H9 (cell line): ENCODE results near the gene MRPL27. TPM values are rescaled to one million over a fixed set of nuclear protein-coding genes. Genes with fewer than 3 reads are reported as not detected.

Experiments
- DNase-seq: peaks from one replicate; pipeline ENCODE4 v3.0.0-alpha.2; 2017
- H2AFZ ChIP-seq: one replicate; pipeline ENCODE4 v1.6.1; 2013; ENCODE audit warnings: mild to moderate bottlenecking, low read length, control low read depth, moderate library complexity
- H2AK5ac ChIP-seq: 2 replicates; pipeline ENCODE4 v1.6.1; 2013; ENCODE audit warnings: low read length, control low read depth, mixed read lengths; ENCODE audit not compliant: insufficient read length
- H2BK120ac ChIP-seq: one replicate; pipeline ENCODE4 v1.6.1; 2013; ENCODE audit warnings: low read depth, mild to moderate bottlenecking, low read length, control low read depth, inconsistent platforms; ENCODE audit not compliant: poor library complexity, severe bottlenecking
- H2BK12ac ChIP-seq: 2 replicates; pipeline ENCODE4 v1.6.1; 2013; ENCODE audit warnings: low read length, control low read depth, mixed read lengths, low read depth; ENCODE audit not compliant: insufficient read length
- H2BK15ac ChIP-seq: 2 replicates; pipeline ENCODE4 v1.6.1; 2013; ENCODE audit warnings: low read depth, low read length, control low read depth
- H2BK20ac ChIP-seq: one replicate; pipeline ENCODE4 v1.6.1; 2013; ENCODE audit warnings: low read depth, mild to moderate bottlenecking, low read length, control low read depth, inconsistent platforms; ENCODE audit not compliant: poor library complexity, severe bottlenecking
- H2BK5ac ChIP-seq: 2 replicates; pipeline ENCODE4 v1.6.1; 2013; ENCODE audit warnings: low read length, control low read depth, mixed read lengths; ENCODE audit not compliant: insufficient read length
- H3K14ac ChIP-seq: 2 replicates; pipeline ENCODE4 v1.6.1; 2013; ENCODE audit warnings: low read length, control low read depth; ENCODE audit not compliant: insufficient read depth
- H3K18ac ChIP-seq: 2 replicates; pipeline ENCODE4 v1.6.1; 2013; ENCODE audit warnings: low read depth, mild to moderate bottlenecking, mixed read lengths, low read length, control low read depth; ENCODE audit not compliant: insufficient read length
- H3K23ac ChIP-seq: 2 replicates; pipeline ENCODE4 v1.6.1; 2013; ENCODE audit warnings: low read length, control low read depth, mixed read lengths, low read depth; ENCODE audit not compliant: insufficient read length
- H3K23me2 ChIP-seq: 2 replicates; pipeline ENCODE4 v1.6.1; 2013; ENCODE audit warnings: low read depth, mild to moderate bottlenecking, mixed read lengths, low read length, control low read depth; ENCODE audit not compliant: insufficient read length, poor library complexity, severe bottlenecking
- H3K27ac ChIP-seq: 2 replicates; pipeline ENCODE4 v1.5.1; 2013; ENCODE audit warnings: low read length, control low read depth, mixed read lengths, low read depth; ENCODE audit not compliant: insufficient read length
- H3K27me3 ChIP-seq: 2 replicates; pipeline ENCODE4 v1.6.1; 2013; ENCODE audit warnings: low read length, control low read depth, inconsistent platforms; ENCODE audit not compliant: insufficient read depth
- H3K4ac ChIP-seq: 2 replicates; pipeline ENCODE4 v1.6.1; 2013; ENCODE audit warnings: low read depth, mild to moderate bottlenecking, control low read depth, inconsistent platforms, low read length, moderate library complexity
- H3K4me1 ChIP-seq: 2 replicates; pipeline ENCODE4 v1.6.1; 2013; ENCODE audit warnings: low read length, control low read depth, inconsistent platforms; ENCODE audit not compliant: insufficient read depth
- H3K4me2 ChIP-seq: 2 replicates; pipeline ENCODE4 v1.6.1; 2013; ENCODE audit warnings: low read length, control low read depth, mixed read lengths; ENCODE audit not compliant: insufficient read length, insufficient read depth
- H3K56ac ChIP-seq: 2 replicates; pipeline ENCODE4 v1.6.1; 2013; ENCODE audit warnings: low read depth, mild to moderate bottlenecking, mixed read lengths, low read length, control low read depth; ENCODE audit not compliant: insufficient read length
- H3K79me1 ChIP-seq: 2 replicates; pipeline ENCODE4 v1.6.1; 2013; ENCODE audit warnings: low read depth, mild to moderate bottlenecking, moderate library complexity, low read length, control low read depth, inconsistent platforms; ENCODE audit not compliant: insufficient read depth, poor library complexity, severe bottlenecking
- H3K79me2 ChIP-seq: 2 replicates; pipeline ENCODE4 v1.6.1; 2013; ENCODE audit warnings: low read length, control low read depth, inconsistent platforms; ENCODE audit not compliant: insufficient read depth
- H3K9ac ChIP-seq: 2 replicates; pipeline ENCODE4 v1.6.1; 2013; ENCODE audit warnings: low read length, control low read depth, mixed read lengths; ENCODE audit not compliant: insufficient read length; ENCODE audit errors: extremely low read depth
- H3K9me3 ChIP-seq: one replicate; pipeline ENCODE4 v1.6.1; 2013; ENCODE audit warnings: low read depth, low read length, inconsistent platforms; ENCODE audit not compliant: control insufficient read depth
- H3T11ph ChIP-seq: one replicate; pipeline ENCODE4 v1.6.1; 2013; ENCODE audit warnings: mild to moderate bottlenecking, low read length, control low read depth, inconsistent platforms
- H4K20me1 ChIP-seq: one replicate; pipeline ENCODE4 v1.6.1; 2013; ENCODE audit not compliant: control insufficient read depth, insufficient read length, insufficient read depth
- H4K5ac ChIP-seq: 2 replicates; pipeline ENCODE4 v1.6.1; 2013; ENCODE audit warnings: low read depth, mild to moderate bottlenecking, mixed read lengths, low read length, control low read depth; ENCODE audit not compliant: insufficient read length
- H4K8ac ChIP-seq: replicated peaks from 2 replicates; pipeline ENCODE4 v1.6.1; 2013; ENCODE audit warnings: low read length, control low read depth, mixed read lengths, low read depth; ENCODE audit not compliant: insufficient read length
- H4K91ac ChIP-seq: 2 replicates; pipeline ENCODE4 v1.6.1; 2013; ENCODE audit warnings: low read depth, mild to moderate bottlenecking, moderate library complexity, mixed read lengths, low read length, control low read depth; ENCODE audit not compliant: insufficient read length
- H3K27ac Mint-ChIP-seq, 3 experiments: 2 replicates in 2 of 3; 3 replicates in 1 of 3; pipeline ENCODE4 v1.8.0; 2020 to 2021; ENCODE audit warnings: mixed read lengths in 3 of 3, mild to moderate bottlenecking in 1 of 3, moderate library complexity in 1 of 3
- H3K27me3 Mint-ChIP-seq: 2 replicates; pipeline ENCODE4 v1.8.0; 2021; ENCODE audit warnings: low read depth, mild to moderate bottlenecking, moderate library complexity, mixed read lengths
- H3K36me3 Mint-ChIP-seq, 3 experiments: 2 replicates in 2 of 3; 3 replicates in 1 of 3; pipeline ENCODE4 v1.8.0; 2020 to 2021; ENCODE audit warnings: low read depth in 3 of 3, mixed read lengths in 3 of 3; ENCODE audit not compliant: insufficient read depth in 1 of 3
- H3K4me1 Mint-ChIP-seq, 2 experiments: 2 replicates each; pipeline ENCODE4 v1.8.0; 2020; ENCODE audit warnings: mixed read lengths in 2 of 2
- H3K4me3 Mint-ChIP-seq, 2 experiments: 2 replicates in 1 of 2; 3 replicates in 1 of 2; pipeline ENCODE4 v1.8.0; 2020 to 2021; ENCODE audit warnings: mild to moderate bottlenecking in 2 of 2, mixed read lengths in 2 of 2, moderate library complexity in 1 of 2
- H3K9me3 Mint-ChIP-seq, 2 experiments: 2 replicates in 1 of 2; 3 replicates in 1 of 2; pipeline ENCODE4 v1.8.0; 2020; ENCODE audit warnings: mild to moderate bottlenecking in 2 of 2, mixed read lengths in 2 of 2, moderate library complexity in 1 of 2
- CTCF ChIP-seq: fragments of 200-600 bp; sonication (generic); conservative IDR thresholded peaks from 3 replicates; pipeline ENCODE4 v1.8.0; 2021; ENCODE audit warnings: antibody characterized with exemption, mild to moderate bottlenecking
- WGBS: extraction: QIAGEN DNeasy Blood & Tissue Kit; methylation state at CpG from one replicate; pipeline ENCODE4 v1.1.7; 2013; ENCODE audit warnings: missing lambda C conversion rate, low lambda C conversion rate, mixed read lengths; ENCODE audit not compliant: insufficient read length; ENCODE audit errors: extremely low coverage; 5-methylcytosine and 5-hydroxymethylcytosine counted together
- total RNA-seq: library from RNA; stranded (reverse); gene quantifications from 2 replicates; pipeline ENCODE4 v1.2.1, GENCODE V29; 2021

The MRPL27 gene
- total RNA-seq, 1 experiment from 2014 or later, result 85.9 TPM

- Mint-ChIP-seq H3K4me3 (no peak overlapping the region), H3K4me1 (peaks cover 38 to 40% of the 10 kb centered on the region in 2 experiments), H3K27me3 (no peaks in the 10 kb centered on the region), H3K36me3 (peaks cover 16 to 45% (median 44%) of the 10 kb centered on the region in 3 experiments), H3K9me3 (no peaks in the 10 kb centered on the region), H3K27ac (peak overlapping the region in 2 of 3 experiments; percentile 66 to 87; a peak in 3 of 7 replicates)
- no peak overlapping the region; the same call in 1 of the 2 replicates for H3K14ac ChIP-seq
- no peak overlapping the region for H3T11ph ChIP-seq
- no peak overlapping the region for H3K27ac ChIP-seq
- H2BK20ac ChIP-seq, result no peak overlapping the region
- no peak overlapping the region for H3K56ac ChIP-seq
- H2AK5ac ChIP-seq, result no peak overlapping the region
- H3K4me1 ChIP-seq, result peaks cover 2% of the 10 kb centered on the region; the same call in 1 of the 2 replicates
- H4K5ac ChIP-seq, result no peak overlapping the region
- no peak overlapping the region for H2BK12ac ChIP-seq
- WGBS, result no CpG with 5 or more reads among the region's 14 CpGs
- no peak overlapping the region for H3K23ac ChIP-seq
- no peak overlapping the region for H2BK5ac ChIP-seq
- no peaks in the 10 kb centered on the region for H3K27me3 ChIP-seq
- H3K23me2 ChIP-seq, result no peaks in the 10 kb centered on the region
- H3K4me2 ChIP-seq, result no peak overlapping the region
- H3K79me2 ChIP-seq, result no peaks in the 10 kb centered on the region
- H4K91ac ChIP-seq, result no peak overlapping the region
- H2BK120ac ChIP-seq, result no peak overlapping the region
- no peak overlapping the region for H2AFZ ChIP-seq
- no peaks in the 10 kb centered on the region for H3K79me1 ChIP-seq
- no peak overlapping the region for H2BK15ac ChIP-seq
- H3K9me3 ChIP-seq, result no peaks in the 10 kb centered on the region
- no peak overlapping the region for H4K8ac ChIP-seq
- no peak overlapping the region for H3K4ac ChIP-seq
- H3K9ac ChIP-seq, result no peak overlapping the region
- H4K20me1 ChIP-seq, result peaks cover 3% of the 10 kb centered on the region
- H3K18ac ChIP-seq, result no peak overlapping the region
- DNase-seq, result no peak
- no peak for TF ChIP-seq CTCF
Observed at GRCh38 chr17:50365649-50366393, 7.2 kb downstream of the MRPL27 start.
